Gastroesophageal sphincter (tissue), 3 donors: ENCODE measurements around the gene GLOD4.

Experiments
- POLR2A ChIP-seq, 2 donors: fragments of 450-650 bp; IDR thresholded peaks; one replicate each; pipeline ENCODE4 v1.6.1; 2017; ENCODE audit warnings: antibody characterized with exemption in 2 of 2, mild to moderate bottlenecking in 2 of 2, moderate library complexity in 1 of 2
- TF ChIP-seq, protein P1 (sequence below), 4 experiments: fragments of 200-600 bp in 2 of 4; fragments of 450-650 bp in 2 of 4; sonication (generic) in 1 of 4; IDR thresholded peaks; one replicate each; pipeline ENCODE4 v1.5.1; 2017 to 2019; ENCODE audit warnings: antibody characterized with exemption in 4 of 4, mild to moderate bottlenecking in 2 of 4, moderate library complexity in 2 of 4

DNA sequence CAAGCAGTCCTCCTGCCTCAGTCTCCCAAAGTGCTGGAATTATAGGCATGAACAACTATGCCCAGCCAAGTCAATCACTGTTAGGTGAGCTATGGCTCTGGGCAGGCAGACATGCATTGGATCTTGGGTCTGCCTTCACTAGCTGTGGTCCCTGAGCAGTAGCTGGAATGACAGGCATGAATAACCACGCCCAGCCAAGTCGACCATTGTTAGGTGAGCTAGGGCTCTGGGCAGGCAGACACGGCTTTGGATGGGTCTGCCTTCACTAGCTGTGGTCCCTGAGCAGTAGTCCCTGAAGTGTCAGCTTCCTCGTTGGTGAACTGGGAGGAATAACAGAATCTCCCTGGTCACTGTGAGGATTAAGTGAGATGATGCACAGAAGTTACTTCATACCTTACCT is 6.5 kb upstream of the GLOD4 start:
- TF ChIP-seq, protein P1, sequence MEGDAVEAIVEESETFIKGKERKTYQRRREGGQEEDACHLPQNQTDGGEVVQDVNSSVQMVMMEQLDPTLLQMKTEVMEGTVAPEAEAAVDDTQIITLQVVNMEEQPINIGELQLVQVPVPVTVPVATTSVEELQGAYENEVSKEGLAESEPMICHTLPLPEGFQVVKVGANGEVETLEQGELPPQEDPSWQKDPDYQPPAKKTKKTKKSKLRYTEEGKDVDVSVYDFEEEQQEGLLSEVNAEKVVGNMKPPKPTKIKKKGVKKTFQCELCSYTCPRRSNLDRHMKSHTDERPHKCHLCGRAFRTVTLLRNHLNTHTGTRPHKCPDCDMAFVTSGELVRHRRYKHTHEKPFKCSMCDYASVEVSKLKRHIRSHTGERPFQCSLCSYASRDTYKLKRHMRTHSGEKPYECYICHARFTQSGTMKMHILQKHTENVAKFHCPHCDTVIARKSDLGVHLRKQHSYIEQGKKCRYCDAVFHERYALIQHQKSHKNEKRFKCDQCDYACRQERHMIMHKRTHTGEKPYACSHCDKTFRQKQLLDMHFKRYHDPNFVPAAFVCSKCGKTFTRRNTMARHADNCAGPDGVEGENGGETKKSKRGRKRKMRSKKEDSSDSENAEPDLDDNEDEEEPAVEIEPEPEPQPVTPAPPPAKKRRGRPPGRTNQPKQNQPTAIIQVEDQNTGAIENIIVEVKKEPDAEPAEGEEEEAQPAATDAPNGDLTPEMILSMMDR (IDR thresholded peaks at IDR 0.05): no peak
- TF ChIP-seq POLR2A (IDR thresholded peaks at IDR 0.05): no peak
